ENCODE measurements around the gene CHD6.

DNA sequence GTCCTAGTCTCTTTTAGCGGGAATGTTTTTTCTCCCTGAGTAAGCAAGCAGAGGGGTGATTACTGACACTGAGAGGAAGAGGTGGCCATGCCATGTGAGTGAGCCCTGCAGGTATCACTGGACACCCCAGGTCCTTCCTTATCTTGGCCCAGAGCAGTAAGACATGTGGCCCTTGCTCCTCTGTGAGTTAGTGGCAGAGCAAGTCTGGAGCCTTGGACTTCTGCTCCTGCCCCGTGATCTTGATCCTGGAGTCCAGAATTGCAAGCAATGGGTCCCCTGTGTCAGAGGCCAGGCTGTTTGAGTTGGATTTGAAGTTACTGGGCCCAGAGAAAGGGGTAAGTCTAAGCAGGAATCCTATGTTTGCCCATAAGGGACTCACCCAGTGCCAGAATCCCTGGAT lies 159.4 kb downstream of the CHD6 start:
- TF ChIP-seq, protein P1, sequence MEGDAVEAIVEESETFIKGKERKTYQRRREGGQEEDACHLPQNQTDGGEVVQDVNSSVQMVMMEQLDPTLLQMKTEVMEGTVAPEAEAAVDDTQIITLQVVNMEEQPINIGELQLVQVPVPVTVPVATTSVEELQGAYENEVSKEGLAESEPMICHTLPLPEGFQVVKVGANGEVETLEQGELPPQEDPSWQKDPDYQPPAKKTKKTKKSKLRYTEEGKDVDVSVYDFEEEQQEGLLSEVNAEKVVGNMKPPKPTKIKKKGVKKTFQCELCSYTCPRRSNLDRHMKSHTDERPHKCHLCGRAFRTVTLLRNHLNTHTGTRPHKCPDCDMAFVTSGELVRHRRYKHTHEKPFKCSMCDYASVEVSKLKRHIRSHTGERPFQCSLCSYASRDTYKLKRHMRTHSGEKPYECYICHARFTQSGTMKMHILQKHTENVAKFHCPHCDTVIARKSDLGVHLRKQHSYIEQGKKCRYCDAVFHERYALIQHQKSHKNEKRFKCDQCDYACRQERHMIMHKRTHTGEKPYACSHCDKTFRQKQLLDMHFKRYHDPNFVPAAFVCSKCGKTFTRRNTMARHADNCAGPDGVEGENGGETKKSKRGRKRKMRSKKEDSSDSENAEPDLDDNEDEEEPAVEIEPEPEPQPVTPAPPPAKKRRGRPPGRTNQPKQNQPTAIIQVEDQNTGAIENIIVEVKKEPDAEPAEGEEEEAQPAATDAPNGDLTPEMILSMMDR (IDR thresholded peaks at IDR 0.05) = no peak
- TF ChIP-seq EP300 (IDR thresholded peaks at IDR 0.05) = no peak

Data from sigmoid colon (tissue), 4 donors.